ENCODE results near the gene CSRP1.

DNA sequence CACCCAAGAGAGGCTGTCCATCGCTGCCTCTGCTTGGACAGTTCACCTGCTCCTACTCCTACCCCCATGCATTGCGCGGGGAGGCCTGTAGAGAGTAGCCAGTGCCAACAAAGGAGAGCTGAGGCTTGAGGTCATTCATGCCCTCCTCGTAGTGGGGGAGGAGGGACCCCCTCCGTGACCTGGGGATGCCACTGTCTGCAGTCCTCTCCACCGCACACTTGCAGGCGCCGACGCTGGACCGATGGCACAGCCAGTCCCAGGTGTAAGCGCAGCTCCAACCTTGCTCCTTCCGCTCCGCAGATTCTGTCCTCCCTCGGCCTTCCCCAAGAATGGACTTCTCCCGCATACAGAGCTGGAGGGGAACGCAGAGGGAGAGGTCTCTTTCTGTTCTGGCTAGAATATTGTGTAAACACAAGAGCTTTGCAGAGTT is 37.3 kb downstream of the CSRP1 start:
- TF ChIP-seq, protein P1, sequence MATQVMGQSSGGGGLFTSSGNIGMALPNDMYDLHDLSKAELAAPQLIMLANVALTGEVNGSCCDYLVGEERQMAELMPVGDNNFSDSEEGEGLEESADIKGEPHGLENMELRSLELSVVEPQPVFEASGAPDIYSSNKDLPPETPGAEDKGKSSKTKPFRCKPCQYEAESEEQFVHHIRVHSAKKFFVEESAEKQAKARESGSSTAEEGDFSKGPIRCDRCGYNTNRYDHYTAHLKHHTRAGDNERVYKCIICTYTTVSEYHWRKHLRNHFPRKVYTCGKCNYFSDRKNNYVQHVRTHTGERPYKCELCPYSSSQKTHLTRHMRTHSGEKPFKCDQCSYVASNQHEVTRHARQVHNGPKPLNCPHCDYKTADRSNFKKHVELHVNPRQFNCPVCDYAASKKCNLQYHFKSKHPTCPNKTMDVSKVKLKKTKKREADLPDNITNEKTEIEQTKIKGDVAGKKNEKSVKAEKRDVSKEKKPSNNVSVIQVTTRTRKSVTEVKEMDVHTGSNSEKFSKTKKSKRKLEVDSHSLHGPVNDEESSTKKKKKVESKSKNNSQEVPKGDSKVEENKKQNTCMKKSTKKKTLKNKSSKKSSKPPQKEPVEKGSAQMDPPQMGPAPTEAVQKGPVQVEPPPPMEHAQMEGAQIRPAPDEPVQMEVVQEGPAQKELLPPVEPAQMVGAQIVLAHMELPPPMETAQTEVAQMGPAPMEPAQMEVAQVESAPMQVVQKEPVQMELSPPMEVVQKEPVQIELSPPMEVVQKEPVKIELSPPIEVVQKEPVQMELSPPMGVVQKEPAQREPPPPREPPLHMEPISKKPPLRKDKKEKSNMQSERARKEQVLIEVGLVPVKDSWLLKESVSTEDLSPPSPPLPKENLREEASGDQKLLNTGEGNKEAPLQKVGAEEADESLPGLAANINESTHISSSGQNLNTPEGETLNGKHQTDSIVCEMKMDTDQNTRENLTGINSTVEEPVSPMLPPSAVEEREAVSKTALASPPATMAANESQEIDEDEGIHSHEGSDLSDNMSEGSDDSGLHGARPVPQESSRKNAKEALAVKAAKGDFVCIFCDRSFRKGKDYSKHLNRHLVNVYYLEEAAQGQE (IDR thresholded peaks at IDR 0.05; ENCODE audit: insufficient read depth in 1 of 2, low read depth in 2 of 2, low read length in 2 of 2): no peak
- TF ChIP-seq POLR2AphosphoS5 (IDR thresholded peaks at IDR 0.05; ENCODE audit: low read depth, low read length): no peak
